ENCODE data around the gene HAAO. TPM values are rescaled to one million over a fixed set of nuclear protein-coding genes. Genes with fewer than 3 reads are reported as not detected.

Gene HAAO
- total RNA-seq, 1 experiment from 2014 or later, result 4.7 TPM

GRCh38 chr2:42758751-42759150 is 33.6 kb downstream of the HAAO start:
- Histone ChIP-seq H3K4me1 (peaks cover 13% of the 10 kb centered on the region), H3K36me3 (no peaks in the 10 kb centered on the region), H3K4me3 (no peak overlapping the region), H3K27me3 (no peaks in the 10 kb centered on the region), H3K9me3 (replicated peaks) (no peaks in the 10 kb centered on the region), H3K27ac (no peak overlapping the region)
- no peak for DNase-seq

GRCh38 chr2:42757981-42758740 is 34.2 kb downstream of the HAAO start:
- Histone ChIP-seq H3K4me1 (peaks cover 14% of the 10 kb centered on the region), H3K27ac (no peak overlapping the region), H3K4me3 (no peak overlapping the region), H3K36me3 (no peaks in the 10 kb centered on the region), H3K9me3 (replicated peaks) (no peaks in the 10 kb centered on the region), H3K27me3 (no peaks in the 10 kb centered on the region)
- no peak for DNase-seq

DNA sequence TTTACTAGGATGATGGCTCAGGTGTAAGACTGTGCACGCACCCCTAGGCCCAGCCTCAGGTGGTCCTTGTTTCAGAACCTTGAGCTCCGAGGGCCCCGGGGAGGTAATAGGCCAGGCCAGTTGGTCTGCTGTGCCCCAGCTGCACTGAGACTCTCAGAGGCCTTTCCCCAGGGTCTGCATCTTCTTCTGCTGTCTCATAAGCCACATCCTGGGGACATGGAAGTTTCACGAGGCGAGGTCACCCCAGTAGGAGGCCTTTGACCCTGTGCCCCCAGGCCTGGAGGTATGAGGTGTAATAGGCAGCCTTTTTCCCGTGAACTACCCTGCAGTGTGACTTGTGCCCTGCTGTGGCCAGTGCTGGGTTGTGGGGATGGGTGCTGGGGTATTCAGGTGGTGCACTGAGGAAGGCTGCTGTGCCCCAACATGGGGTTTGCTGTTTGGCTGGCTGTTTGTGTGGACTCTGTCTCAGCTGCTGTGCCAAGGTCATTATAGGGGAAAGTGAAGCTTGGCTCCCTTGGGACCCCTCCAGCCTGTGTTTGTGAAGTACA is 35.3 kb downstream of the HAAO start:
- Histone ChIP-seq H3K4me3 (no peak overlapping the region), H3K9me3 (replicated peaks) (no peaks in the 10 kb centered on the region), H3K27ac (no peak overlapping the region), H3K27me3 (no peaks in the 10 kb centered on the region), H3K36me3 (no peaks in the 10 kb centered on the region), H3K4me1 (peaks cover 14% of the 10 kb centered on the region)
- DNase-seq, result no peak

GRCh38 chr2:42756150-42756775 is 36.1 kb downstream of the HAAO start:
- H3K27me3 ChIP-seq, result no peaks in the 10 kb centered on the region
- no peak for DNase-seq
- H3K4me3 ChIP-seq, result no peak overlapping the region
- peaks cover 14% of the 10 kb centered on the region for H3K4me1 ChIP-seq
- no peaks in the 10 kb centered on the region for H3K36me3 ChIP-seq
- no peaks in the 10 kb centered on the region for H3K9me3 ChIP-seq (replicated peaks)
- H3K27ac ChIP-seq, result no peak overlapping the region

GRCh38 chr2:42755191-42755880 is 37.0 kb downstream of the HAAO start:
- no peak for DNase-seq
- H3K9me3 ChIP-seq (replicated peaks), result no peaks in the 10 kb centered on the region
- no peak overlapping the region for H3K4me3 ChIP-seq
- H3K4me1 ChIP-seq, result peaks cover 14% of the 10 kb centered on the region
- H3K27ac ChIP-seq, result no peak overlapping the region; the same call in 1 of the 2 replicates
- no peaks in the 10 kb centered on the region for H3K27me3 ChIP-seq
- no peaks in the 10 kb centered on the region for H3K36me3 ChIP-seq

- Histone ChIP-seq H3K4me1 (peaks cover 14% of the 10 kb centered on the region), H3K27me3 (no peaks in the 10 kb centered on the region), H3K27ac (peak overlapping the region; percentile 2; the same call in 1 of the 2 replicates), H3K9me3 (replicated peaks) (no peaks in the 10 kb centered on the region), H3K36me3 (no peaks in the 10 kb centered on the region), H3K4me3 (no peak overlapping the region)
- DNase-seq, result no peak
Observed at GRCh38 chr2:42754776-42755140, 37.6 kb downstream of the HAAO start.

DNA sequence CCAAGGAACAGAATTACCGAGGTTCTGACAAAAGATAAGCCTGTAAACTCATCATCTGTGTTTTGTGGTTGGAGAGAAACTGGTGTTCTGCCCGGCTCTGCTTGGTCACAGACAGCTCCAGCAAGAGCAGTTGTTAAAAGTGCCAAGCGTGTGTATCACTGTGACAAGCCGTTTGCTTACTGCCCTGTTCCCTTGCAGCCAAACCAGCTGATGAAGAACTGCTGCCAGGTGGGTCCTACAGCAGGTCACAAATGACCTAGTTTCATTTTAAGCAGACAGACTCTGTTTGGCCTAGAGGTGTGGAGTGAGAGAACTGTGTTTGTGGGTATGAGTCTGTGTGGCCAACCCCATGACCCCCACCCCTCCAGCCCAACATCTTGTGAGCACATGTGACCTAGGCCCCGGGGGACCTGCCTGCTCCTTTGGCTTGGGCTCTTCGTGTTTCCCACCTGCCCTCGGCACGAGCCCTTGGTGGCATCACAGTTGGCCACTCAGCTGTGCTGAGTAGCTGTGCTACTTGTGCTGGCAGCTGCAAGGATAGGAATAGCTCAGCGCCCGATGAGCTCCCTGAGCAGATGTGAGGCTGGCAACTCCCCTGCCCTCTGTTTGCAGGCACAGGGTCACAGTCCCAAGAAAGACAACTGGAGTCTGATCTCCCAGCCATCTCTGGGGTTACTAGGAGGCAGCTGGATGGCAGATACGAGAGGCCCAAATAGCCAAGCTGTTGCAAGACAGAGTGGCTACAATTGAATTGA is 38.2 kb downstream of the HAAO start:
- Histone ChIP-seq H3K27ac (peak overlapping the region; percentile 5), H3K4me1 (peaks cover 14% of the 10 kb centered on the region), H3K4me3 (no peak overlapping the region), H3K9me3 (replicated peaks) (no peaks in the 10 kb centered on the region), H3K36me3 (no peaks in the 10 kb centered on the region), H3K27me3 (no peaks in the 10 kb centered on the region)
- peak; percentile 84 to 87 for DNase-seq

- no peak for DNase-seq
- H3K27me3 ChIP-seq, result no peaks in the 10 kb centered on the region
- H3K27ac ChIP-seq, result no peak overlapping the region
- H3K9me3 ChIP-seq (replicated peaks), result no peaks in the 10 kb centered on the region
- no peaks in the 10 kb centered on the region for H3K36me3 ChIP-seq
- H3K4me3 ChIP-seq, result no peak overlapping the region
- H3K4me1 ChIP-seq, result peaks cover 14% of the 10 kb centered on the region
Observed at GRCh38 chr2:42752816-42753813, 39.3 kb downstream of the HAAO start.

GRCh38 chr2:42752314-42752713 is 40.1 kb downstream of the HAAO start:
- H3K4me3 ChIP-seq, result no peak overlapping the region
- H3K27ac ChIP-seq, result no peak overlapping the region
- H3K9me3 ChIP-seq (replicated peaks), result no peaks in the 10 kb centered on the region
- H3K4me1 ChIP-seq, result peaks cover 14% of the 10 kb centered on the region
- H3K36me3 ChIP-seq, result no peaks in the 10 kb centered on the region
- no peak for DNase-seq
- no peaks in the 10 kb centered on the region for H3K27me3 ChIP-seq

- H3K4me3 ChIP-seq, result no peak overlapping the region
- no peaks in the 10 kb centered on the region for H3K9me3 ChIP-seq (replicated peaks)
- DNase-seq, result no peak
- H3K36me3 ChIP-seq, result no peaks in the 10 kb centered on the region
- H3K27me3 ChIP-seq, result no peaks in the 10 kb centered on the region
- H3K27ac ChIP-seq, result no peak overlapping the region
- H3K4me1 ChIP-seq, result peaks cover 2% of the 10 kb centered on the region; the same call in 1 of the 2 replicates
Observed at GRCh38 chr2:42748840-42749239, 43.5 kb downstream of the HAAO start.

DNA sequence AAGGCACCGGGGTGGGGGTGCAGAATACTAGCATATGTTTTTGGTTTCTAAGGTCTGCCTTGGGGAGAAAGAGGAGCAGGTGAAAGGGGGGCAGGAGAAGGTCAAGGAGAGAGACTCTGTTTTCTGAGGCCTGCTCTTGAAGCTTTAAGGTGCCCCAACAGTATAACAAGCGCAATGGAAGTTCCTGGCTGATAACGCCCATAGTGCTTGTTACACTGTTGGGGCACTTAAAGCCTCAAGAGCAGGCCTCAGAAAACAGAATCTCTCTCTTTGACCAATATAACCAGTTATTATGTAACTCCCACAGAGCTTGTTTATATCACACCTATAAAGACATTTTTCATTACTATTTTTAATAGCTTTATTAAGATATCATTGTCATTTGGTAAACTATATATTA is 45.0 kb downstream of the HAAO start:
- Histone ChIP-seq H3K27ac (no peak overlapping the region), H3K27me3 (no peaks in the 10 kb centered on the region), H3K4me1 (no peaks in the 10 kb centered on the region), H3K9me3 (replicated peaks) (no peaks in the 10 kb centered on the region), H3K4me3 (no peak overlapping the region), H3K36me3 (no peaks in the 10 kb centered on the region)
- no peak for DNase-seq

GRCh38 chr2:42744545-42745082 is 47.8 kb downstream of the HAAO start:
- Histone ChIP-seq H3K27me3 (no peaks in the 10 kb centered on the region), H3K9me3 (replicated peaks) (no peaks in the 10 kb centered on the region; the same call in 1 of the 2 replicates), H3K4me3 (no peak overlapping the region), H3K36me3 (no peaks in the 10 kb centered on the region), H3K4me1 (no peaks in the 10 kb centered on the region), H3K27ac (no peak overlapping the region)
- no peak for DNase-seq

GRCh38 chr2:42743659-42743990 is 48.8 kb downstream of the HAAO start:
- H3K4me1 ChIP-seq, result no peaks in the 10 kb centered on the region
- no peaks in the 10 kb centered on the region; the same call in 1 of the 2 replicates for H3K9me3 ChIP-seq (replicated peaks)
- no peak overlapping the region for H3K4me3 ChIP-seq
- no peaks in the 10 kb centered on the region for H3K36me3 ChIP-seq
- no peaks in the 10 kb centered on the region for H3K27me3 ChIP-seq
- peak in 1 of 2 experiments; percentile 32 for DNase-seq
- no peak overlapping the region for H3K27ac ChIP-seq
